Ectodermal cell (in vitro differentiated cells): ENCODE data around the gene METTL21C.

ENCODE experiments used
- H3K27ac ChIP-seq: 2 replicates; pipeline ENCODE4 v1.7.0; 2013; ENCODE audit warnings: mild to moderate bottlenecking, low read depth, low read length; ENCODE audit not compliant: insufficient read depth, poor library complexity, severe bottlenecking
- H3K27me3 ChIP-seq: 2 replicates; pipeline ENCODE4 v1.7.0; 2013; ENCODE audit warnings: mild to moderate bottlenecking, low read length; ENCODE audit not compliant: insufficient read depth, control insufficient read depth, poor library complexity, severe bottlenecking
- H3K36me3 ChIP-seq: one replicate; pipeline ENCODE4 v1.7.0; 2013; ENCODE audit warnings: low read length; ENCODE audit not compliant: control insufficient read depth, insufficient read depth
- H3K4me1 ChIP-seq: one replicate; pipeline ENCODE4 v1.7.0; 2013; ENCODE audit warnings: low read length; ENCODE audit not compliant: control insufficient read depth, insufficient read depth
- H3K4me3 ChIP-seq: 2 replicates; pipeline ENCODE4 v1.7.0; 2013; ENCODE audit warnings: low read depth, low read length, control low read depth; ENCODE audit not compliant: insufficient read depth
- H3K9me3 ChIP-seq: 2 replicates; pipeline ENCODE4 v1.7.0; 2013; ENCODE audit warnings: mild to moderate bottlenecking, low read length, moderate library complexity; ENCODE audit not compliant: control insufficient read depth
- WGBS, 2 experiments: methylation state at CpG; one replicate each; pipeline ENCODE4 v1.1.7; 2013; ENCODE audit warnings: missing lambda C conversion rate in 2 of 2; 5-methylcytosine and 5-hydroxymethylcytosine counted together

The METTL21C gene

DNA sequence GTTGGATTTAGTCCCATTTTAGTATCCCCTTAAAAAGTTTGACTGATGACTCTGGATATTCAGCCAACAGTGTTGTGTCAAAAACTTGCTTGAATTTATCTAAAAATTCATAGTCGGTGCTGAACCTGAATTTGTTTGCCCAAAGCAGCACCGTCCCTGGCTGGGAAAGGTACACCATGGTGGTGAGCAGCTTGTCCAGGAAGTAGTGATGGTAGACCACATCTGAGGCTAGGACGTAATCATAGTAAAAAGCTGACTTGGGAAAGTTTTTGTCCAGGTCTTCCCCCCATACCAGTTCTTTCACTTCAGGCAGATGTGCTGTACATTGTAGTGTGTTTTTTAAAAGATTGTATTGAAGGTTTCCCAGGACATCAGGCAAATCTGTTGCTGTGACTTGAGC is 8.8 kb downstream of the METTL21C start:
- Histone ChIP-seq H3K4me3 (no peak overlapping the region), H3K4me1 (peaks cover 9% of the 10 kb centered on the region), H3K27ac (no peak overlapping the region), H3K9me3 (no peaks in the 10 kb centered on the region), H3K36me3 (no peaks in the 10 kb centered on the region), H3K27me3 (no peaks in the 10 kb centered on the region)
- 95 to 97% methylated on average over 3 of the region's 3 CpGs for WGBS, 2 experiments

DNA sequence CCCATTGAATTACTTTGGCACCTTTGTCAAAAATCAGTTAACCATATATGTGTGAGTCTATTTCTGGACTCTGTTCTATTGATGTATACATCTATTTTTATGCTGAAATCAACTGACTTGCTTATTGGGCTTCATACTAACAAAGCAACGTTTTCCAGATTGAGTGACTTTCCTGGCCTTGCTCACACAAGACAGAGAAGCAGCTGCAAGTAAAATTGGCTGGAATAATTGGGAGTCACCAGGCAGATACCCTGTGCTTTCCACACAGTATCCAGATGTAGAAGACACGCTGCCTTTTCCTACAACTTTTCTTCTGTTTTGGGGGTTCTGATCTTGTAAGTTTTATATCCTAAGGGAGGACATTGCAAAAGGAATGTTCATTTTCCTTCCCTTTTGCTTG is 11.2 kb downstream of the METTL21C start:
- no peak overlapping the region for H3K27ac ChIP-seq
- 76 to 90% methylated on average over 2 of the region's 2 CpGs for WGBS, 2 experiments
- H3K4me1 ChIP-seq = peaks cover 7% of the 10 kb centered on the region
- H3K4me3 ChIP-seq = no peak overlapping the region
- no peaks in the 10 kb centered on the region for H3K9me3 ChIP-seq
- H3K27me3 ChIP-seq = no peaks in the 10 kb centered on the region
- H3K36me3 ChIP-seq = no peaks in the 10 kb centered on the region

DNA sequence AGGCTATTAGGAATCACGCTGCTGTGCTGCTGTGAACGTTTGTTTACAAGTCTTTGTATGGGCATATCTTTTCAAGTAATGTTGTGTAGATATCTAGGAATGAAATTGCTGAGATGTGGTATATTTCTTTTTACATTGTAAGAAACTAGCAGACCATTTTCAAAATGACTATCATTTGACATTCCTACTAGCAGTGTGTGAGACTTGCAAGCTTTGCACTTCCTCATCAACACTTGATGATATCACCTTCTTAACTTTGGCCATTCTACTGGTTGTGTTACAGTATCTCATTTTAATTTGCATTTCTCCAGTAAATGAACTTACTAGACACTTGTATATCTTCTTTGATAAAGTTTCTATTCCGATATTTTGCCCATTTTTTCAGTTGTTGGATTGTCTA is 12.1 kb downstream of the METTL21C start:
- Histone ChIP-seq H3K27me3 (no peaks in the 10 kb centered on the region), H3K9me3 (no peaks in the 10 kb centered on the region), H3K27ac (no peak overlapping the region), H3K4me1 (no peaks in the 10 kb centered on the region), H3K36me3 (no peaks in the 10 kb centered on the region), H3K4me3 (no peak overlapping the region)
- 91 to 100% methylated on average over 3 of the region's 3 CpGs for WGBS, 2 experiments

DNA sequence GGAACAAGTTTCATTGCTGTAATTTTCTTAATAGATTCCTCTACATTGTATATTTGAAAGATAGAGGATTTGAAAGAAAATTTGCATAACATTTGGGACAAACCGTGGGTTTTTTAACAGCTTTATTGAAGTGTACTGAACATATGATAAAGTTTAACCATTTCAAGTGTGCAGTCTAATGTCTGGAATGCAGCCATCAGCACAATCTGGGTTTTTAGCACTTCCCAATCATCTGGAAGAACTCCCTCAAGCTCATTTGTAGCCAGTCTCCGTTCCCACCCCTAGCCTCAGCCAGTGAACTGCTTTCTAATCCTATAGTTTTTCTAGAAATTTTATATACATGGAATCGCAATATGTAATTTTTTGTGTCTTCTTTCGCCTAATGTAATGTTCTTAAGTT is 12.6 kb downstream of the METTL21C start:
- H3K27me3 ChIP-seq = no peaks in the 10 kb centered on the region
- H3K9me3 ChIP-seq = no peaks in the 10 kb centered on the region
- no peaks in the 10 kb centered on the region for H3K36me3 ChIP-seq
- 63 to 72% methylated on average over 3 to 4 of the region's 4 CpGs for WGBS, 2 experiments
- no peaks in the 10 kb centered on the region for H3K4me1 ChIP-seq
- no peak overlapping the region for H3K4me3 ChIP-seq
- H3K27ac ChIP-seq = no peak overlapping the region

DNA sequence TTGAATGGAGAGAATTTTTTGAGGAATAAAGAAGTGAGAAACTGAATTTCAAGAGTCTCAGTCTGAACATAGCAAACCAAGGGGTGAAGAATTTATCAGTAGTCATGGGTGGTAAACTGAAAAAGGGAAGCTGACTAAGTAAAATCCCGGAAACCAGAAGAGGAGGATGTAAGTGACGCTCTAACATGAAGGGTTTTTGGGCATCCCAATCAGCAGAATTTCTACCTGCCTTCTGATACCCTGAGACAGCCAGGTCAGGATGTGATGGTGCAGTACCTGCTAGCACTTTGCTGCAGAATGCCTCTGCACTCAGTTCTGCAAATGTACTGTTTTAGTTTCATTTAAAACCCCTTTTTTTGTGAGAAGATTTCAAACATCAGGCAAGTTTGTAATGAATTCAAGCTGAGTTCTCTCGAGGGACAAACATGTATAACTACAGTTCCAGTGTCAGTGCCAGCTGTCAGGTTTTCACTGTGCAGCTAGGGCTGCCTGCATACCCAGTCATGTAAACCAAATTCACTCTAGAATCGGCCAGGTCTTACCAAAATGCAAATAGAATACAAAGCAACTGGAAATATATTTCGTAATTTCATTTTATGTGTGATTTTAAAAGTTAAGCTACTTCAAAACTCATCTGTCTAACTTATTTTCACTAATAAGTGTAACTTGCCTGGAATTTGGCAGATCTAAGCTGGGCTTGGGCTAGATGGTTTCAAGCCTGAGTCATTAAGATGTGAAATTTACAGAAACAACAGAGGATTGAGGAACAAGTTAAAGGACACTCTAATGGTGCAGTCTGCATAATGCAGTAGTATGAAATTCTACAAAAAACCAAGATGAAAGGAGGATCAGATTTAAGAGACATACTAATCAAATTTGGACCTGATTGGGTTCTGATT is 13.8 kb downstream of the METTL21C start:
- Histone ChIP-seq H3K4me3 (no peak overlapping the region), H3K36me3 (no peaks in the 10 kb centered on the region), H3K9me3 (no peaks in the 10 kb centered on the region), H3K4me1 (no peaks in the 10 kb centered on the region), H3K27me3 (no peaks in the 10 kb centered on the region), H3K27ac (no peak overlapping the region)
- 90 to 94% methylated on average over 4 to 5 of the region's 5 CpGs for WGBS, 2 experiments

DNA sequence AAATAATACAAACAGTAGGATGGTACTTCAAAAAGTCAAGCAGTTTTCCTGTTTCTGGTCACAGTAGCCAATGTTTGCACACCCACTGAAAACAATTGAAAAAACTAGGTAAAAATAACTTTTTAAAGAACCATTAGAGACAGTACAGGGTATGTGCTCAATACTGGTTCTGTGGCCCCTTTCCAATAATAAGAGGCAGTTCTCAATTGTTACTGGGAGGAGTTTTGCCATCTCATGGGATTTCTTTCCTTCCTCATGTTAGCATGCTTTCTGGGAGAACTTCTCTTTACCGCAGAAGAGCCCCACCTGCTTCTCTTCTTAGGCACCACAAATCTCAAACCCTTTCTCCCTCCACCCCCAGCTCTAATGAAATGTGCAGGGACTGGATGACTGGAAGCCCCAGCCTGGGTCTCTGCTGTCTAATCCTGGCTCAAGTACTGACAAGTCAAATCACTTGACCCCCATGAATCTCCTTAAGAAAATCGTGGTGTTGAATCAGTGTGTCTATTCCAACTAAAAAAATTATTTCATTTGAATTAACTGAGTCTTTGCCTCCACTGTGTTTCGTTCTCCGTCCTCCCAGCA is 14.6 kb downstream of the METTL21C start:
- H3K36me3 ChIP-seq = no peaks in the 10 kb centered on the region

DNA sequence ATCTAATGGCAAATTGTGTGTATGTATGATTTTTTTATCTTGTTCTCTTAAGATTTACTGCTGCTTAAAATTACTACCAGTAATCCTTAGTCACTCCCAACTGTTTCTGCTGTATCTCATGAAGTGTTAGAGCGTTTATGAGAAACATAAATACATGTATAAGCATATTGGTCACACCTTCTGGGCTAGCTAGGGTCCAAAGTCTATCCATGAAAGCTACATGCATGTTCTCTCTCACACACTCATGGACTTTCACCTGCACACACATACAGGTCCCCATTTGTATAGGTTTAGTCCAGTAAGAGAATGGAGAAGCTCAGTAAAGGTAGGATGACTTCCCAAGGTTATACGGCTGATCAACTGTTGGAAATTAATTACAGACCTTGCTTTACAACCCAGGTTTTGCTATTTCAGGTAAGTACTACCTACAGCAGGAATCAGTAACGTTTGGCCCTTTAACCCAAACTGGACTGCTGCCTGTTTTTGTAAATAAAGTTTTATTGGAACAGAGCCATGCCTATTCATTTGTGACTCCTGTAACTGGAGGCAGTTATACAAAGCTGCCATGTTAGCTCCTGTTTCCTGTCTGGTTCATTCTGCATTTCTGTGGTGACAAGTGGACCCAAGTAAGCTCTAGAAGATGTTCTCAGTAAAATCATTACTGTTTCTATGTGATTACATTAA is 15.3 kb downstream of the METTL21C start:
- H3K27ac ChIP-seq = no peak overlapping the region

More for the DNA sequence above, 14.6 kb downstream of the METTL21C start:
- no peaks in the 10 kb centered on the region for H3K9me3 ChIP-seq
- H3K4me1 ChIP-seq = no peaks in the 10 kb centered on the region
- H3K4me3 ChIP-seq = no peak overlapping the region
- H3K27me3 ChIP-seq = no peaks in the 10 kb centered on the region
- WGBS, 2 experiments = 88 to 89% methylated on average over 3 of the region's 4 CpGs
- peak overlapping the region; percentile 36 for H3K27ac ChIP-seq

DNA sequence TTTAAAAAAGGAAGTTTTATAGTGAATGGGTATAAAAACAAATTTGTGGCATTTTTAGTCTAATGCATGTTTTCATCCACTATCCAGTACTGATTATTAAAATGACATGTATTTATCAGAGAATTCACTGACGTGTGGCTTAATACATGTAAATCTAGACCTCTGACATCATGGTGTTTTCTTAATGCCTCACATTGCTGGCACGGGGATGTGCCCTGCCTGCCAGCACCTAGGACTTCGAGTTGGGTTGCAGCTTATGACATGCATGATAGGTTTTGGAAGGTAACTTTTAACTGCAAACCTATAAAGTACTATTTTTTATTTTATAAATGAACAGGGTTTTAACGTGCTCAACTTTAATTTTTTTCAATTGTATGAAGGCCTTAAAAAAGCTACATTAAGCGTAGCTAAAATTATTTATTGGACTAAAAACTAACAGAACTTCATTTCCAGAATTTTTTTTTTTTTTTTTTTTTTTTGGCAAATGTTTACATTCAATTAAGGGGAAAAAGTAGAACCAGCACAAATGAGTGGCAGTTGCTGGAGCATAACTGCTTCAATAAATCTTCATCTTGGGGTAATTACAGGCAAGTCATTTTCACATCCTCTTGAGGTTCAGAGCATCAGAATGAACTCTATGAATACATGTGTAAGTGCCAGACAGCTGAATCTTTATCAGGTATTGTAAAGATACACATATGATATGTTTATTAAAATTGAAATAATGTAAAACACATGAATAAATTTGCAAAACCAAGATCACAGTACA is 16.3 kb downstream of the METTL21C start:
- H3K27ac ChIP-seq = no peak overlapping the region
- no peaks in the 10 kb centered on the region for H3K4me1 ChIP-seq
- no peaks in the 10 kb centered on the region for H3K9me3 ChIP-seq
- peaks cover 3% of the 10 kb centered on the region for H3K36me3 ChIP-seq
- H3K27me3 ChIP-seq = no peaks in the 10 kb centered on the region
- 96 to 99% methylated on average over 3 of the region's 5 CpGs for WGBS, 2 experiments
- H3K4me3 ChIP-seq = no peak overlapping the region

More for the DNA sequence above, 15.3 kb downstream of the METTL21C start:
- H3K36me3 ChIP-seq = no peaks in the 10 kb centered on the region
- H3K27me3 ChIP-seq = no peaks in the 10 kb centered on the region
- H3K4me3 ChIP-seq = no peak overlapping the region
- H3K9me3 ChIP-seq = no peaks in the 10 kb centered on the region
- 58 to 92% methylated on average over 2 to 3 of the region's 3 CpGs for WGBS, 2 experiments
- H3K4me1 ChIP-seq = no peaks in the 10 kb centered on the region

DNA sequence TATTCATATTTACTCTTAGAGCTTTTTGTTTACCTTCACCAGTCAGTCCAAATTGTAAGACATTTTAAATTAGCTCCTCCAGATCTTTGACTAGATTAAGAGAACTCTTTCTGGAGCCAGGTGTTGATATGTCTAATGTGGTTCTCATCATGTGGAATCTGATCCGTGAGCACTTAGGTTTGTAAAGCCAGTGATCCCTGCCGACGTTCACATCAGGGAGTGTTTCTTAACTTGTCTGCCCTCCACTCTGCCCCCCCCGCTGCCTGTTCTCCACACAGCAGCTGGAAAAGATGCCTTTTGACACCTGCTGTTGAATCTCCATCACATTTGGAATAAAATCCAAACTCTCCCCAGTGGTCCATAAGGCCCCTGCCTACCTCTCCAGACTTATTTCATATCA is 17.7 kb downstream of the METTL21C start:
- no peaks in the 10 kb centered on the region for H3K27me3 ChIP-seq
- H3K36me3 ChIP-seq = peaks cover 3% of the 10 kb centered on the region
- no peaks in the 10 kb centered on the region for H3K4me1 ChIP-seq
- WGBS, 2 experiments = 91 to 94% methylated on average over 4 of the region's 4 CpGs
- no peak overlapping the region for H3K4me3 ChIP-seq
- no peaks in the 10 kb centered on the region for H3K9me3 ChIP-seq
- no peak overlapping the region for H3K27ac ChIP-seq
